Stimulated activated effector memory CD8-positive, alpha-beta T cell treated with anti-CD3 and anti-CD28 coated beads, Interleukin-12 subunit alpha, Interleukin-12 subunit beta, amount 100 ng/mL, for 72 hours (primary cell): Measurements from ENCODE around the gene KRTAP1-1.
A peak's percentile ranks its signal among the peaks of the same experiment; 100 is the strongest.

Experiments used
- ATAC-seq: fragments of 150-1000 bp; cut with Tn5 transposase; 2 replicates; pipeline ENCODE4 v1.10.0; 2021
- DNase-seq, 2 donors: peaks; one replicate each; pipeline ENCODE4 v3.0.0; 2021 to 2022; ENCODE audit warnings: low spot score in 2 of 2
- H3K27ac Mint-ChIP-seq: one replicate; pipeline ENCODE4 v1.8.0; 2022; ENCODE audit warnings: mild to moderate bottlenecking, mixed read lengths
- H3K36me3 Mint-ChIP-seq: one replicate; pipeline ENCODE4 v1.8.0; 2022; ENCODE audit warnings: mild to moderate bottlenecking, mixed read lengths
- H3K4me1 Mint-ChIP-seq: one replicate; pipeline ENCODE4 v1.8.0; 2022; ENCODE audit warnings: mixed read lengths
- H3K4me3 Mint-ChIP-seq: one replicate; pipeline ENCODE4 v1.8.0; 2022; ENCODE audit warnings: mild to moderate bottlenecking, mixed read lengths
- H3K9me3 Mint-ChIP-seq: one replicate; pipeline ENCODE4 v1.8.0; 2022; ENCODE audit warnings: mixed read lengths

Gene KRTAP1-1

DNA sequence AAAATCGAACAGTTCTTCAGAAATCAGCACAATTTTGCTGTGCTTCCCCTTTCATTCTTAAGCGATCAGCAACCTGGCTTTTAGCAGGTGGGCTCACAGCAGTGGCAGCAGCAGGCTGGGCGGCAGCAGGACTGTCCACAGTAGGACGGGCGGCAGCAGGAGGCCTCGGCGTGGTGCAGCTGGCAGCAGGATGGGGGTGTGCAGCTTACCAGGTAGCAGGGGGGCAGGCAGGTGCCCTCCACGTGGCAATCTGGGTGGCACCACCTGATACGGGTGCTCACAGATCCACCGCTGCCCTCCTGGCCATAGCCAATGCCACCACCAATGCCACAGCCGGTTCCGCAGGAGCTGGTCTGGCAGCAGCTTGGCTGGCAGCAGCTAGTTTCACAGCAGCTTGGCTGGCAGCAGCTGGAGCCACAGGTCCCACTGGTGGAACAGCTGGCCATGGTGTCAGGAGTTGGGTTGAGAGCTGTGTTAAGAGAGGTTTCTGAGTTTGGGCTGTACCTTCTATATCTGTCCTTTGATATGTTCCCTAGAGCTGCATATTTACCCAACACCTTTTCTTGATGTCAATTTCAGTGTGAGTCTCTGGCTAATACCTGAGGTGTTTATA lies 11.5 kb downstream of the KRTAP1-1 start, which contains the start of gene KRTAP1-4:
Gene KRTAP1-4 (minus strand): TSS at position 563 of the 613 bp plus-strand sequence. CDS start 117 bp downstream, at position 446.
- H3K4me3 Mint-ChIP-seq, result no peak within 1 kb of the TSS
- no peaks in the 10 kb centered on the region for H3K9me3 Mint-ChIP-seq
- DNase-seq (no peak), ATAC-seq (no peak)
- H3K27ac Mint-ChIP-seq, result no peak within 1 kb of the TSS
- H3K4me1 Mint-ChIP-seq, result no peaks in the 10 kb centered on the region
- no peaks in the 10 kb centered on the region for H3K36me3 Mint-ChIP-seq

DNA sequence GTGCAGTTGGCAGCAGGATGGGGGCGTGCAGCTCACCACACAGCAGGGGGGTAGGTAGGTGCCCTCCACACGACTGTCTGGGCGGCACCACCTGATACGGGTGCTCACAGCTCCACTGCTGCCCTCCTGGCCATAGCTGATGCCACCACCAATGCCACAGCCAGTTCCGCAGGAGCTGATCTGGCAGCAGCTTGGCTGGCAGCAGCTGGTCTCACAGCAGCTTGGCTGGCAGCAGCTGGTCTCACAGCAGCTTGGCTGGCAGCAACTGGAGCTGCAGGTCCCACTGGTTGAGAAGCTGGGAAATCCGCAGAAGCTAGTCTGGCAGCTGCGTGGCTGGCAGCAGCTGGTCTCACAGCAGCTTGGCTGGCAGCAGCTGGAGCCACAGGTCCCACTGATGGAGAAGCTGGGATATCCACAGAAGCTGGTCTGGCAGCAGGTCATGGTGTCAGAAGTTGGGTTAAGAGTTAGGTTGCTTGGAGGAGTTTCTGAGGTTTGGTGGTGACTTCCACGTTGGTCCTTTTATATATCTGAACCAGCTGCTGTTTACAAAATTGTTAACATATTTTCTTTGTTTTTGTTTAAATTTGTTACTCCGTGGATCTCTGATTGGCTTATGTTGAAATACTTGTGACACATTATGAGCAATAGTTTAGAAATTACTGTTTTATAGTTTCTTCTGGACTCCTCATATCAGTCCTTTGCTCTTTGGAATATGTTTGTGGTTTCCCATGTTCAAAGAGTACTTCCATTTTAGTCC lies 14.4 kb downstream of the KRTAP1-1 start, which contains the start of gene KRTAP1-5:
Gene KRTAP1-5 (minus strand): TSS at position 494 of the 757 bp plus-strand sequence. CDS start 53 bp downstream, at position 441.
- no peaks in the 10 kb centered on the region for H3K9me3 Mint-ChIP-seq
- no peak within 1 kb of the TSS for H3K27ac Mint-ChIP-seq
- no peak within 1 kb of the TSS for H3K4me3 Mint-ChIP-seq
- ATAC-seq, result no peak
- no peak for DNase-seq
- no peaks in the 10 kb centered on the region for H3K4me1 Mint-ChIP-seq
- H3K36me3 Mint-ChIP-seq, result no peaks in the 10 kb centered on the region

DNA sequence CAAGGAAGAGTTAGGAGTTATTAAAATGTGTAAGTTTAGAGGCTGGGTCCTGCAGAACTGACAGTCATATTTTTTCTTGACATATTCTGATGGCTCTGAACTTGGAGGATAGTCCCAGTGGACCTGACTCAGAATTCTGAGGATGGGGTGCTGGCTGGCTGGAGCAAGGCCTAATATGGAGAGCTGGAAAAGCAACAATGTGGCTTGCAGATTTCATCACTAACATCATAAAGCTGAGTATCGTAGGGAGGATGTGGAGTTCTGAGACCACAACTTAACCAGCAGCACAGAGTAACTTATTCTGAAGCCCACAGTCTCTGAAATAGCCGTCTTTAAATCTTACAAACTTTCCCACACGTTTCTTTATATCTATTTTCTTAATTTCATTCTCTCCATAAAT lies 16.6 kb downstream of the KRTAP1-1 start:
- Mint-ChIP-seq H3K27ac (no peak overlapping the region), H3K36me3 (no peaks in the 10 kb centered on the region), H3K4me1 (no peaks in the 10 kb centered on the region), H3K4me3 (no peak overlapping the region), H3K9me3 (no peaks in the 10 kb centered on the region)
- no peak for DNase-seq
- ATAC-seq, result no peak

DNA sequence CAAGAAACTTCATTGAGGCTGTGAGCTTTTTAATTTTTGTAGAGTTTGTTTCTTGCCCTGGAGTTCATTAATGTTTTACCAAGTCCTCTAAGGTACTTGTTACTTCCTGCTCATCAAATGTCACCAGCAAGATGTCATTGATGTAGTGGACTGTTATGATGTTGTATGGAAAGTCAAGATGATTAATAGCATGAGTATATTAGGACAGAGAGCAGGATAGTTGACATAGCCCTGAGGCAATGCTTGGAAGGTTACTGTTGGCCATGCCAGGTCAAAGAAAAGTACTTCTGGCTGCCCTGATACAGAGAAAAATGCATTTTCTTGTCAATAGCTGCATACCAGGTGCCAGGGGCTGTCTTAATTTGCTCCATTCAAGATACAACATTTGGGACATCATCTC lies 20.9 kb downstream of the KRTAP1-1 start:
- Mint-ChIP-seq H3K27ac (no peak overlapping the region), H3K9me3 (no peaks in the 10 kb centered on the region), H3K4me1 (no peaks in the 10 kb centered on the region), H3K4me3 (no peak overlapping the region), H3K36me3 (no peaks in the 10 kb centered on the region)
- DNase-seq (no peak), ATAC-seq (no peak)

DNA sequence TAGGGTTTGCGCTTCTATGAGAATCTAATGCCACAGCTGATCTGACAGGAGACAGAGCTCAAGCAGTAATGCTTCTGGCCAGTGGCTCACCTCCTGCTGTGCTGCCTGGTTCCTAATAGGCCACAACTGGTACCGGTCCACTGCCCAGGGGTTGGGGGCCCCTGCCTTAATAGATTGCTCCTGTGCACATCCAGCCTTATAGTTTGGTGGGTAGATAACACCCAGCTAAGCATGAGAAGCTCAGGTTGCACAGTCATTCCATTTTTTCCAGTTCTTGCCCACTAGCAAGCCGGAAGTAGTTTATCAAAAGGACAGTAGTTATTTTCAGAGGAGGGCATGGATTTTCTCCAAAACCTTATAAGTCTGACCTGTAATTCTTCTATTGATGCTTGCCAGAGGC lies 21.8 kb downstream of the KRTAP1-1 start:
- no peak overlapping the region for H3K27ac Mint-ChIP-seq
- no peak for DNase-seq
- ATAC-seq, result no peak

DNA sequence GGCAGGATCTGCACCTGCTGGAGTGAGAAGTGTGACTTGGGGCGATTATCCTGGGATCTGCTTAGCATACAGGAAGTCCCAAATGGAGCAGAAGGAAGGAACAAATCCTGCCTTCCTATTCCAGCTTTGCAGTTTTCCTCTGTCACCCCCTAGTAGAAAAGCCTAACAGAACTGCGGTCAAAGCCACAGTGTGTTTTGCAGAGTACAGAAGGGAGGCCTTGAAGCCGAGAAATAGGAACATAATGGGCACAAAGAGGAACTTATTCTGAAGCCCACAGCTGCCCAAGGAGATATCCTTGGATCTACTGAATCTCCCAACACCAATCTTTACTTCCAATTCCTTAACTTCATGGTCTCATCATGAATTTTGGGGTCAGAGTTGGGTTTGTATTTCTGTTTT lies 22.7 kb downstream of the KRTAP1-1 start:
- no peaks in the 10 kb centered on the region for H3K4me1 Mint-ChIP-seq
- H3K9me3 Mint-ChIP-seq, result no peaks in the 10 kb centered on the region
- H3K27ac Mint-ChIP-seq, result no peak overlapping the region
- H3K4me3 Mint-ChIP-seq, result no peak overlapping the region
- no peak for ATAC-seq
- H3K36me3 Mint-ChIP-seq, result no peaks in the 10 kb centered on the region
- no peak for DNase-seq

More for the DNA sequence above, 21.8 kb downstream of the KRTAP1-1 start:
- no peaks in the 10 kb centered on the region for H3K36me3 Mint-ChIP-seq
- H3K4me3 Mint-ChIP-seq, result no peak overlapping the region
- no peaks in the 10 kb centered on the region for H3K9me3 Mint-ChIP-seq
- no peaks in the 10 kb centered on the region for H3K4me1 Mint-ChIP-seq

DNA sequence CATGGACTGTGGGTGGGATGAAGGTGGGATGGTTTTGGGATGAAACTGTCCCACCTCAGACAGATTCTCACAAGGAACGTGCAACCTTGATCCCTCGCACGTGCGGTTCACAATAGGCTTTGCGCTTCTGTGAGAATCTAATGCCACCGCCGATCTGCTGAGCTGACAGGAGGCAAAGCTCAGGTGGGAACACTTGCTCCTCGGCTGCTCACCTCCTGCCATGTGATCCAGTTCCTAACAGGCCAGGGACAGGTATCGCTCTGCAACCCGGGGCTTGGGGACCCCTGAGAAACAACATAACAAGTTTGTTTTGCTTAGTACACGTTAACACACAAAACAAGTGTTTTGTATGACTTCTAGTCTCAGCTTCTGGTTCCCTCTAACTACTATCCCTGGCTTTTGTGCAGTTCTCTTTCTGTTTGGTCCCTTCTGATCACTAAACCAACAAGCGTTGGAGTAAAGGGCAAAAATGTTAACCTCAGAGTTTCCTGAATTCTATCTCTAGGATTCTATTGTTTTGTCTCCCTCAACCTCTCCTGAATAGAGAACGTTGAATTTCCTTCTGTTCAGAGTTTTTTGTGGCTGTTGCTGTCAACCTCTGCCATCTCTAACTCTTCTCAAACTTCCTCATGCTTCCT lies 24.6 kb downstream of the KRTAP1-1 start:
- no peaks in the 10 kb centered on the region for H3K9me3 Mint-ChIP-seq
- DNase-seq (no peak), ATAC-seq (no peak)
- H3K4me1 Mint-ChIP-seq, result no peaks in the 10 kb centered on the region
- no peak overlapping the region for H3K27ac Mint-ChIP-seq
- H3K4me3 Mint-ChIP-seq, result no peak overlapping the region
- no peaks in the 10 kb centered on the region for H3K36me3 Mint-ChIP-seq

DNA sequence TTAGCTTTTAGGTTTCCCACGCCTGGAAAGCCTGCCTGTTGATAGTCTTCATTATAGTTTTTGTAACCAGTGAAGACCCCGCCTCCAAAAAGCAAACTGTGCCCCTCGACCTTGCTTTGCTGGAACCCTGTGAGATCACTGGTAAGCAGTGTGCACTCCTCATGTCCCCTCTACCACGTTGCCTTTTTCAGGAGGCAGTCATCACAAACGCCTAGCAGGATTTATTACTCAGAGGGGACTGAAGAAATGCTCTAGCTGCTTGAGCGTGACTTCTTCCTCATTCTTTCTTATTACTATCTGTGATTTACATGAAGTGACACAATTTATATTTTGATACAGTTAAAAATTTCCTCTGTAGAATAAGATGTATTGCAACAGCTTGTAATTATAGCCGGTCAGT lies 25.8 kb downstream of the KRTAP1-1 start:
- no peaks in the 10 kb centered on the region for H3K36me3 Mint-ChIP-seq
- no peaks in the 10 kb centered on the region for H3K9me3 Mint-ChIP-seq
- no peak overlapping the region for H3K27ac Mint-ChIP-seq
- ATAC-seq (no peak), DNase-seq (no peak)
- no peak overlapping the region for H3K4me3 Mint-ChIP-seq
- no peaks in the 10 kb centered on the region for H3K4me1 Mint-ChIP-seq

DNA sequence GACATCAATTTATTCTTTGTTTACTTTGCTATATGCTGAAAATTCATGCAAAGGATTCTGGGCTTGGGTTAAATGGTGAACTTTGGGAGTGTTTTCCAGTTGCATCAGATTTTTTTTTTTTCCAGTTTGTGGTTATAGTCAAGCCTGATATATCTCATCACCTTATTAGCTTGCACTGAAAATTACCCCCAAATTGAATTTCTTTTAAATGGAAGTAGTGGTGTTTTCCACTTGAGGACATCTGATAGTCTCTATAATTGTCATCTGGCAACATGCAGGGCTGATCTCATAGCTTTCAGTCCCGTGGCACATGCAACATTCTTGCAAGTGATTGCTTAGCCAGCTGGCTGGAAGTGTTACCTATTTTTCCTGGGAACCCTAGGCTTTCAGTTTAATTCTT lies 27.6 kb downstream of the KRTAP1-1 start:
- ATAC-seq (no peak), DNase-seq (no peak)
- Mint-ChIP-seq H3K4me3 (no peak overlapping the region), H3K9me3 (no peaks in the 10 kb centered on the region), H3K36me3 (no peaks in the 10 kb centered on the region), H3K4me1 (no peaks in the 10 kb centered on the region), H3K27ac (no peak overlapping the region)

DNA sequence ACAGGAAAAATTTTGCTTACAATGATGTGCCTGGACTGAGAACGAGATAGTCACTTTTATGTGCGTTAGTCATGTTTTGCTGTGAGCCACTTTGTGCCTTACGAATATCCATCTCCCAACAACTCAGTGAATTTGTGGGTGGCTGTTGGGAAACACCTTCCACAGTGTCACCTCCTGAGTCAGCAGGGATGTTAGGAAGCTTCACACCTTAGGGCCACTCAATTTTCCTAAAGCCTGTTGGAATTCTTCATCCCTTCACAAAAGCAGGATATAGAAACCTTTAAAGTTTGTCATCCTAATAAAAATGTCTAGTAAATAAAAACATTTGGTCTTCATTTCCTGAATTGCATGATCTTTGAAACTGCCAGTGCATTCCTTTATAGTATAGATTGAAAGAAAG lies 28.1 kb downstream of the KRTAP1-1 start:
- H3K36me3 Mint-ChIP-seq, result no peaks in the 10 kb centered on the region
- no peaks in the 10 kb centered on the region for H3K9me3 Mint-ChIP-seq
- DNase-seq (no peak), ATAC-seq (no peak)
- H3K4me1 Mint-ChIP-seq, result no peaks in the 10 kb centered on the region
- no peak overlapping the region for H3K27ac Mint-ChIP-seq
- no peak overlapping the region for H3K4me3 Mint-ChIP-seq

DNA sequence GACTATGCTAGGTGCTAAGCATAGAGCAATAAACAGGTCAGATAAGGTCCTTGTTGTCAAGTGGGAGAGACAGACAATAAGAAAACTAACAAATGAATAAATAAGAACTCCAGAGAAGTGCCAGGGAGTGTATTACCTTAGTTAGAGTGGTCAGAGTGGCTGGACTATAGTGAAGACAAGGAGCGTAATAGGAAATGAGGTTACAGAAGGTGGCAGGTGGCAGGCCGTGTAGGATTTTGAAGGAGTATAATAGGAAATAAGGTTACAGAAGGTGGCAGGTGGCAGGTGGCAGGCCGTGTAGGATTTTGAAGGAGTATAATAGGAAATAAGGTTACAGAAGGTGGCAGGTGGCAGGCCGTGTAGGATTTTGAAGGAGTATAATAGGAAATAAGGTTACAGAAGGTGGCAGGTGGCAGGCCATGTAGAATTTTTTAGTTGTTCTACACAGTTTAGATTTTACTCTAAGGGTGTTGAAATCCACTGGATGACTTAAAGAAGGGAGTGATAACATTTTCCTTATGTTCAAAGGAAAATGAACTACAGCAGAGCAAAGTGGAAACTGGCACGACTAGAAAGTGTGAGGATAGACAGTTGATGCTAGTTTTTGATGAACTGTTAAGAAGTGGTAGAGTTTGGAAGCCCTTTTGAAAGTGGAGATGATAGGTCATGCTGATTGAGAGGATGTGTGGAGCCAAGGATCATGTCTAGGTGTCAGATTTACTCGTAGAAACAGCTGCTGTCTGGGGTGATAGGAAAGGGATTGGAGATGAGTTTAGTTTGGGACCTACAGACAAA lies 28.7 kb downstream of the KRTAP1-1 start:
- no peaks in the 10 kb centered on the region for H3K4me1 Mint-ChIP-seq
- no peak overlapping the region for H3K4me3 Mint-ChIP-seq
- no peaks in the 10 kb centered on the region for H3K36me3 Mint-ChIP-seq
- no peaks in the 10 kb centered on the region for H3K9me3 Mint-ChIP-seq
- no peak for ATAC-seq
- no peak for DNase-seq
- H3K27ac Mint-ChIP-seq, result no peak overlapping the region

DNA sequence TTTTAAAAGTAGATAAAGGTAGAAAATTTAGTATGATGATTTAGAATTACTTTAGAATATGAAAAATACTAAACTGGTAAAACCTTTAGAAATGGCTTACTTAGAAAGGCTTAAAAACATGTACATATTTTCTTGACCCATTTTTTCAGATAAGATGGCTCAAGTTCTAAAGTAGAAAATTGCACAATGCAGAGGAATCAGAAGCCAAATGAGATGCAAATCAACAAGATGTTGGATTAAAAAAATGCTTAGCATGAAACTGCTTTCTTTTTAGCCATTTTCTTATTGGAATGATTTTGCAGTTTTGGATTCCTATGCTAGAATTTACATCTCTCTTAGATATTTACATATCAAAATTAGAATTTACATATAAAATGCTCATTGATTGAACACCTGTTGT lies 30.8 kb downstream of the KRTAP1-1 start:
- no peak overlapping the region for H3K4me3 Mint-ChIP-seq

DNA sequence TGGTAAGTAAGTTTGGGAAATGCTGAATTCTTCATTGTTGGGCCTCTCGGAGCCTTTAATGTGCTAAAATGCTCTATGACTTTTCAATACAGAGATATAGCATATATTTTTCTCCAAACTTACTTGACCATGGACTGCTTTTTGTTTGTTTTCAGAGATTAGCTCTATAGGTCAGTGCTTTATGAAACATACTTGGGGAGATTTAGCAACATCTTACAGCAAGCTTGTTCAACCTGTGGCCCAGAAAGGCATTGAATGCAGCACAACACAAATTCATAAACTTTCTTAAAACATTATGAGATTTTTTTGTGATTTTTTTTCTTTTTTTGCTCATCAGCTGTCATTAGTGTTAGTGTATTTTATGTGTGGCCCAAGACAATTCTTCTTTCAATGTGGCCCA lies 31.3 kb downstream of the KRTAP1-1 start:
- no peak overlapping the region for H3K27ac Mint-ChIP-seq
- H3K36me3 Mint-ChIP-seq, result no peaks in the 10 kb centered on the region
- no peak for DNase-seq
- no peak overlapping the region for H3K4me3 Mint-ChIP-seq
- ATAC-seq, result no peak
- no peaks in the 10 kb centered on the region for H3K9me3 Mint-ChIP-seq
- no peaks in the 10 kb centered on the region for H3K4me1 Mint-ChIP-seq

More for the DNA sequence above, 30.8 kb downstream of the KRTAP1-1 start:
- DNase-seq (no peak), ATAC-seq (no peak)
- no peaks in the 10 kb centered on the region for H3K36me3 Mint-ChIP-seq
- H3K9me3 Mint-ChIP-seq, result no peaks in the 10 kb centered on the region
- H3K27ac Mint-ChIP-seq, result no peak overlapping the region
- H3K4me1 Mint-ChIP-seq, result no peaks in the 10 kb centered on the region

DNA sequence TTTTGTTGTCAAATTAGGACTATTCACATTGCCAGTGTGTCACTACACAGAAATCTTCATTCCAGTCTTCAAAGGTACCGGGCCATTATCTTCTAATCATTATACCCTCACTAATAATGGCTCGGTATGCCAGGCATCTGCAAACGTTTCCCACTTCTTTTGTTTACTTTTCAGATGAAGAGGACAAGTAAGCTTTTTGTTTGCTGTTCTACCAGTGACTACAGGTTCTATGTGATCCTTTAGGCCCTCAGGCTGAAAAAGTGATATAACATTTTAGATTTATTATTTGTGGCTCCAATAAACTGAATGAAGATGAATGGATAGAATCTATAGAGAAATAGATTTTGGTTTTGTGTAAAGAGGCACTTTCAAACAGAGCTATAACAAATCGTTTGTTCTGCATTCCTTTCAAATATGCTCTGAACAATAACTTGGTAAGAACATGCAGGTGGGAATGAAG lies 31.9 kb downstream of the KRTAP1-1 start:
- Mint-ChIP-seq H3K4me1 (no peaks in the 10 kb centered on the region), H3K36me3 (no peaks in the 10 kb centered on the region), H3K9me3 (no peaks in the 10 kb centered on the region), H3K27ac (no peak overlapping the region), H3K4me3 (no peak overlapping the region)
- no peak for ATAC-seq
- DNase-seq, result no peak

DNA sequence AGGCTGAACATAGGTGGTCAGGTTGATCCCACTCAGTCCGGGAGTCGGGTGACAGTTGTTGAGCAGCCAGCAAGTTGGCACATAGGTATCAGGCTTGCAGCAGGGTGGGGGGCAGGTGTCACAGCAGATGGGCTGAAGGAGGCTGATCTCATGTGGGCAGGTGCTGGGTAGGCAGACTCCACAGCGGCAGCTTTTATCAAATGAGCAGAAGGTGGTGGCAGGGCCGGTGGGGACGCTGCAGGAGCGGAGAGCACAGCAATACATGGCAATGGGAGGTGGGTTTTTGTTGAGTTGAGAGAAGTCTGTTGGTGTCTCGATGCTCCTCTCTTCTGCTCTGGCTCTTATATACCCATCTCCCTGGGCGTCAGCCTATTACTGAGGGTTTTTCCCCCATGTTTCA lies 32.4 kb downstream of the KRTAP1-1 start, which contains the start of gene KRTAP3-1:
Gene KRTAP3-1 (minus strand): TSS at position 318 of the 400 bp plus-strand sequence. CDS start 54 bp downstream, at position 264.
- H3K36me3 Mint-ChIP-seq, result no peaks in the 10 kb centered on the region
- peak; percentile 26 for ATAC-seq

More for the DNA sequence above, 32.4 kb downstream of the KRTAP1-1 start, which contains the start of gene KRTAP3-1:
- Mint-ChIP-seq H3K4me1 (no peaks in the 10 kb centered on the region), H3K9me3 (no peaks in the 10 kb centered on the region), H3K27ac (no peak within 1 kb of the TSS), H3K4me3 (no peak within 1 kb of the TSS)
- no peak for DNase-seq
